IPS DF 19.7 (cell line): Measurements from ENCODE around the gene TM6SF1.
"Not testable (repeated sequence)": the region's sequence is repeated elsewhere in the genome, so short reads cannot be mapped to it uniquely, and the experiment has no call there.

Source experiments
- DNase-seq: peaks from one replicate; pipeline ENCODE4 v3.0.0-alpha.2; 2013; ENCODE audit warnings: low read depth, low spot score

The TM6SF1 gene

GRCh38 chr15:83115831-83116565, 8.6 kb downstream of the TM6SF1 start:
- DNase-seq, result no peak

GRCh38 chr15:83118291-83118827, 10.9 kb downstream of the TM6SF1 start:
- DNase-seq, result no peak

- no peak for DNase-seq
These were observed 11.5 kb downstream of the TM6SF1 start for GRCh38 chr15:83118968-83119367.

GRCh38 chr15:83119968-83120581, 12.6 kb downstream of the TM6SF1 start:
- no peak for DNase-seq

GRCh38 chr15:83123529-83123928, 16.1 kb downstream of the TM6SF1 start:
- DNase-seq, result no peak

DNA sequence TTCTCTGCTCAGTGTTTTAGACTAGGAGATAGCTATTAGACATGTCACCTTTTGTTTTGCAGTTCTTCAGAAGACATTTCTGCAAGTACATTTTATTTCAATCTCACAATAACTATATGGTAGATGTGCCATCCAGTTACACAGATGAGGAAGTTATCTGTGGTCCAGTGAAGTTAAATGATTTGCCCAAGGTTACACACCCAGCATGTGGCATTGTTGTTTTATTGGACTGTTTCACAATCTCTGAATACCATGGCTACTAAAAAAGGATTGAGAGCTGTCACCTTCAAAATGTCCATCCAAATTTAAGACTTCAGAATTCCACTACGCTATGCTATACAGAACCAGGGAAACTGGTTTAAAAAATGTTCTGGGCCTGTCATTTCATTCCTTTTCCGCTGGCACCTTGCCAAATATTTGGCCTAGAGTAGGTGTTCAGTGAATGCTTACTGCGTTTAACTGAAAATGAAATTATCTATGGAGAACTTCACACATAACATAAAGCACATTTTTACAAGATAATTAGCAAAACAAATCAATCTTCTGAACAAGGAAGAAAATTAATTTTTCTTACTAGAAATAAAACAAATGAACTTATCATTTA, 20.2 kb downstream of the TM6SF1 start:
- DNase-seq, result no peak

GRCh38 chr15:83129791-83130190, 22.3 kb downstream of the TM6SF1 start:
- no peak for DNase-seq

GRCh38 chr15:83132861-83133523, 25.5 kb downstream of the TM6SF1 start:
- DNase-seq, result no peak

DNA sequence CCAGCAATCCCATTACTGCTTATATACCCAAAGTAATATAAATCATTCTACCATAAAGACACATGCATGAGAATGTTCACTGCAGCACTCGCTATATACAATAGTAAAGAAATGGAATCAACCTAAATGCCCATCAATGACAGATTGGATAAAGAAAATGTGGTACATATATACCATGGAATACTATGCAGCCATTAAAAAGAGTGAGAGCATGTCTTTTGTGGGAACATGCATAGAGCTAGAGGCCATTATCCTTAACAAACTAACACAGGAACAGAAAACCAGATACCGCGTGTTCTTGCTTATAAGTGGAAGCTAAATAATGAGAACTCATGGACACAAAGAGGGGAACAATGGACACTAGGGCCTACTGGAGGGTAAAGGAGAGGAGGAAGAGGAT, 34.7 kb downstream of the TM6SF1 start:
- not testable (repeated sequence) for DNase-seq

- DNase-seq, result no peak
These were observed 37.3 kb downstream of the TM6SF1 start for GRCh38 chr15:83144771-83145170.

DNA sequence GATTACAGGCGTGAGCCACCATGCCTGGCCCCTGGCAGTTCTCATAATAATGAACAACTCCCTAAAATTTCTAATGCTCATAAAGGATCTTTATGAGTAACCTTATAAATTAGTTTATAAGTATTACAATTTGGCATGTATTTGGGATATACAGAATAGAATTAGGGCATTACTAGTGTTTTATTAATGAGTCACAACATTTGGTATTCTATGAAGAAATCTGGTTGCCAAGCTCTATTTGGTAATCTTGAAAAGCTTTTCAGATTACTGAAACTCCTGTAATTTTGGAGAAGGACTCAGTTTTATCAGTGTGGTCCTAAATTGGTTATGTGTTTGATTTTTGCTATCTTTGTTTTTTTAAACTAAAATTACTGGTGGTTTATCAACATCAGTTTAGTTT, 45.8 kb downstream of the TM6SF1 start:
- no peak for DNase-seq

DNA sequence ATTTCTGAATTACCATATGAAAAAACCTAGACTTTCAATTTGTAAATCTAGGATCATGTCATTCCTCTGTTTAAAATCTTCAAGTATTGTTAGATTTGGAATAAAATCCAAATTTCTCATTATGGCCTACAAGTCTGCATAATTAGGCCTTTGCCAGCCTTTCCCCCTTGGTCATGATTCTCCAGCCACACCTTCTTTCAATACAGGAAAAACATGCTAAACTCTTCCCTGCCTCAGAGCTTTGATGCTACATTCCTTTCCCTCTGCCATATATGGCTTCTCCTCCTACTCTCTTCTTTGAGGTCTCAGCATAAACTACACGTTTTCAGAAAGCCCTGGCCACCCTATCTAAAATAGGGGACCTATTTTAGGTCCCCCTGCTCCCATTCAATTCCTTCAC, 48.5 kb downstream of the TM6SF1 start:
- DNase-seq, result no peak

DNA sequence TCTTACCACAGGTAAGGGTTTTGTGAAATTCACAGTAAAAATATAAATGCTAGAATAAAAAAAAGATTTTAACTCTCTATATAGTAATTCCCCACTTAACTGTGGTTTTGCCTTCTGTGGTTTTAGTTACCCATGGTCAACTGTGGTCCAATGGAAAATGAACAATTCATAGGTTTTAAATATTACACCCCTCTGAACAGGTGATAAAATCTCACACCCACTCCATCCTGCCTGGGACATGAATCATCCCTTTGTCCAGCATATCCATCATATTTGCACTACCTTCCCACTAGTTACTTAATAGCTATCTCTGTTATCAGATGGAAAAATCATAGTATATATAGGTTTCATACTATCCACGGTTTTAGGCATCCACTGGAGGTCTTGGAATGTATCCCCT, 50.9 kb downstream of the TM6SF1 start:
- DNase-seq, result no peak

GRCh38 chr15:83160741-83161140, 53.3 kb downstream of the TM6SF1 start:
- DNase-seq, result no peak

GRCh38 chr15:83163032-83163431, 55.6 kb downstream of the TM6SF1 start:
- DNase-seq, result no peak

DNA sequence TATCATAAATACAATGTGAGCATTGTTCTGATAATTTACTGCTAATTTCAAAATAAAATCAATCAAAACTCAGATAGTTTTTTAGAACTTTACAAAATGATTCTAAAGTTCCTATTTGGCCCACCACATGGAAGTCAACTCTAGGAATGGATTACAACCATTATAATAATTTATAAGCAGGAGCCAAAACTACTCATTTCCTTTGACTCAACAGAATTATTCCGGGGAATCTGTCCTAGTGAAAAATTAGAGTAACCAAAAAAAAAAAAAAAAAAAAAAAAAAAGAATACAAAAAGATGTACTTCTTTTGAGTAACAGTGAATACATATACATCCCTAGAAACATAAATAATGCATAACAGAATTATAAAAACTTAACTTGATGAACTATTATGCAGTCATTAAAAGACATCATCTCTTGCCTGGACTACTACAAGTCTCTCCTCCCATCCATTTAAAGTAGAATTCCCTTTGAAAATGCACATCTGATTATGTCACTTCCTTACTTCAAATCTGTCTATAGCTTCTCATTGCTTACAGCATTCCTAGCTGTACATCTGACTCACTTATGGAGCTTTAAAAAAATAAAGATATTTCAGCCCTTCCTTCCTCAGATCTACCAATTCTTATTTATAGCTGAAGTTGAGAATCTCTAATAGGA, 56.8 kb downstream of the TM6SF1 start:
- no peak for DNase-seq

- DNase-seq, result no peak
These were observed 57.4 kb downstream of the TM6SF1 start for GRCh38 chr15:83164771-83165404.

DNA sequence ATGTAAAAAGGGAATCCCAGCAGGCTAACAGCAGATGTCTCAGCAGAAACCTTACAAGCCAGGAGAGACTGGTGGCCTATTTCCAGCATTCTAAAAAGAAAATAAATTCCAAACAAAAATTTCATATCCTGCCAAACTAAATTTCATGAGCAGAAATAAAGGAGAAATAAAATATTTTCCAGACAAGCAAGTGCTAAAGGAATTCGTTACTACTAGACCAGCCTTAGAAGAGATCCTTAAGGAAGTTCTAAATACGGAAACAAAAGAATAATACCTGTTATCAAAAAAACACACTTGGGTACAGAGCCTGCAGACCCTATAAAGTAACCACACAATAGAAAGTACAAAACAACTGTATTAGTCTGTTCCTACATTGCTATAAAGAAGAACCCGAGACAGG, 58.8 kb downstream of the TM6SF1 start:
- DNase-seq, result no peak

- DNase-seq, result no peak
These were observed 59.4 kb downstream of the TM6SF1 start for GRCh38 chr15:83166830-83167229.

DNA sequence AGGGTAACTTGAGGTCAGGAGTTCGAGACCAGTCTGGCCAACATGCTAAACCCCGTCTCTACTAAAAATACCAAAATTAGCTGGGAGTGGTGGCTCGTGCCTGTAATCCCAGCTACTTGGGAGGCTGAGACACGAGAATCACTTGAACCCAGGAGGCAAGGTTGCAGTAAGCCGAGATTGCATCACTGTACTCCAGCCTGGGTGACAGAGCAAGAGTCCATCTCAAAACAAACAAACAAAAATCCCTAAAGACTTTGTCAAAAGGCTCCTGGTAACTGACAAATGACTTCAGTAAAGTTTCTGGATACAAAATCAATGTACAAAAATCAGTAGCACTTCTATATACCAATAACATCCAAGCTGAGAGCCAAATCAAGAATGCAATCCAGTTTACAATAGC, 62.1 kb downstream of the TM6SF1 start:
- not testable (repeated sequence) for DNase-seq

DNA sequence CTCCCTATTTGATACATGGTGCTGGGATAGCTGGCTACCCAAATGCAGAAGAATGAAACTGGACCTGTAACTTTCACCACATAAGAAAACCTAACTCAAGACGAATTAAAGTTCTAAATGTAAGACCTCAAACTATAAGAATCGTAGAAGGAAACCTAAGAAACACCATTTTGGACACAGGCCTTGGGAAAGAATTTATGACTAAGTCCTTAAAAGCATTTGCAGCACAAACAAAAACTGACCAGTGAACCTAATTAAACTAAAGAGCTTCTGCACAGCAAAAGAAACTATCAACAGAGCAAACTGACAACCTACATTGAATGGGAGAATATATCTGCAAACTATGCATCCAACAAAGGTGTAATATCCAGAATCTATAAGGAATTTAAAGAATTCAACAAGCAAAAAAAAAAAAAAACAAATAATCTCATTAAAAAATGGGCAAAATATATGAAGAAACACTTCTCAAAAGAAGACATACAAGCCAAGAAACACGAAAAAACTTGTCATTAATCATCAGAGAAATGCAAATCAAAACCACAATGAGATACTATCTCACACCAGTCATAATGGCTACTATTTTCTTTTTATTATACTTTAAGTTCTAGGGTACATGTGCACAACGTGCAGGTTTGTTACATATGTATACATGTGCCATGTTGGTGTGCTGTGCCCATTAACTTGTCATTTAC, 63.2 kb downstream of the TM6SF1 start:
- DNase-seq, result no peak
